Ureter (tissue), 1 donor: ENCODE measurements around the gene THUMPD2. TPM values are rescaled to one million over a fixed set of nuclear protein-coding genes. Genes with fewer than 3 reads are reported as not detected.

Experiments used
- total RNA-seq: library from RNA; stranded (reverse); gene quantifications from one replicate; pipeline ENCODE4 v1.2.4, GENCODE V29; 2023
- donor health status: DM: yes; HTN: yes; CAD: no.

Gene THUMPD2
- total RNA-seq, 1 donor from 2014 or later: 24.6 TPM

Other genes with a start within 250 kb of the THUMPD2 start
- 2.9 TPM for gene TMEM178A, start 113.3 kb downstream of the THUMPD2 start, total RNA-seq